ENCODE results near the gene IGFBP6.

IGFBP6 gene

DNA sequence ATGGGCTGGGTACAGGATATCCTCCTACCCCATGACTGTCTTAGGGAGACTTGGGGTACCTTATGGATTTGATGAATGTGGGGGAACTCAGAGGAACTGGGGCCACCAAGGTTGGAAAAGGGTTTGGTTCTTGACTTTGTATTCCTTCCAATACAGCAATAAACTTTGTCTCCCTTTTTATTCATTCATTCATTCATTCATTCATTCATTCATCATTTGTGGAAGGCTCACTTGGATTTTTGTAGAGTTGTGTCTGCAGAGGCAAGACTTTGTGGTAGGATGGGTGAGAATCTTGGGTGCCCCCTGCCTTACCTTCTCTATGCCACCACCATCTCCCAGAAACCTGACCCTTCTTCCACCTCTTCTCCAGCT lies 26.9 kb downstream of the IGFBP6 start:
- Histone ChIP-seq H3K9me3 (ENCODE audit: low read length) (no peaks in the 10 kb centered on the region), H3K9me2 (ENCODE audit: low read depth, low read length) (no peaks in the 10 kb centered on the region), H4K20me1 (ENCODE audit: insufficient read depth, low read length) (no peaks in the 10 kb centered on the region), H3K4me1 (ENCODE audit: insufficient read depth, low read length, severe bottlenecking) (no peaks in the 10 kb centered on the region), H2AFZ (ENCODE audit: low read length) (no peak overlapping the region), H3K27ac (ENCODE audit: low read depth, low read length, poor library complexity, severe bottlenecking) (no peak overlapping the region), H3K27me3 (ENCODE audit: insufficient read depth, low read length) (no peaks in the 10 kb centered on the region), H3K4me3 (ENCODE audit: low read depth, low read length, poor library complexity, severe bottlenecking) (no peak overlapping the region), H3K4me2 (ENCODE audit: low read length) (no peak overlapping the region), H3K9ac (ENCODE audit: low read length) (no peak overlapping the region), H3K79me2 (ENCODE audit: insufficient read depth, low read length) (no peaks in the 10 kb centered on the region), H3K36me3 (ENCODE audit: insufficient read depth, low read length) (no peaks in the 10 kb centered on the region), H3F3A (ENCODE audit: insufficient read depth, low read length) (no peaks in the 10 kb centered on the region)
- TF ChIP-seq EZH2 (IDR thresholded peaks at IDR 0.05; ENCODE audit: borderline replicate concordance, low read length) (no peak), CTCF (IDR thresholded peaks at IDR 0.05; ENCODE audit: low read length) (no peak)

DNA sequence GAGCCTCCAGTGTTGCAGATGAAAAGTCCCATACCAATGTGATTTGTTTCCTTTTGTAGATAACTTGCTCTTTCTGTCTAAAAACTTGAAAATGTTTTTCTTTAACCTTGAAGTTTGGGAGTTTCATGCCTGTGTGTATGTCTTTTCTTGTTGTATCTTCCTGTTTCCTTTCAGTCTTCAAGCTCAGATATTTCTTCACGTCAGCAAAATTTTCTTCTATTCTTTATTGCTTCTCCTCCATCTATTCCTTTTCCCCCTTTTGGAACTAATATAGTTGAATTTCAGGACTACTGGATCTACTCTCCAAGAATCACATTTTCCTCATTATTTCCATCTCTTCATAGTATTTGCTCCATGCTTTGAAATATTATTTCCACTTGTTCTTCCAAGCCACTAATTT lies 29.7 kb downstream of the IGFBP6 start:
- Histone ChIP-seq H3K4me2 (ENCODE audit: low read length) (no peak overlapping the region), H3K9ac (ENCODE audit: low read length) (no peak overlapping the region), H3K27me3 (ENCODE audit: insufficient read depth, low read length) (no peaks in the 10 kb centered on the region), H3K27ac (ENCODE audit: low read depth, low read length, poor library complexity, severe bottlenecking) (no peak overlapping the region), H3F3A (ENCODE audit: insufficient read depth, low read length) (no peaks in the 10 kb centered on the region), H3K79me2 (ENCODE audit: insufficient read depth, low read length) (no peaks in the 10 kb centered on the region), H4K20me1 (ENCODE audit: insufficient read depth, low read length) (no peaks in the 10 kb centered on the region), H3K4me1 (ENCODE audit: insufficient read depth, low read length, severe bottlenecking) (no peaks in the 10 kb centered on the region), H2AFZ (ENCODE audit: low read length) (no peak overlapping the region), H3K9me3 (ENCODE audit: low read length) (no peaks in the 10 kb centered on the region), H3K36me3 (ENCODE audit: insufficient read depth, low read length) (no peaks in the 10 kb centered on the region), H3K4me3 (ENCODE audit: low read depth, low read length, poor library complexity, severe bottlenecking) (no peak overlapping the region), H3K9me2 (ENCODE audit: low read depth, low read length) (no peaks in the 10 kb centered on the region)
- TF ChIP-seq EZH2 (IDR thresholded peaks at IDR 0.05; ENCODE audit: borderline replicate concordance, low read length) (no peak), CTCF (IDR thresholded peaks at IDR 0.05; ENCODE audit: low read length) (no peak)

GRCh38 chr12:53128780-53129569 lies 31.5 kb downstream of the IGFBP6 start:
- H3K4me1 ChIP-seq (ENCODE audit: insufficient read depth, low read length, severe bottlenecking): no peaks in the 10 kb centered on the region

More at GRCh38 chr12:53128780-53129569, 31.5 kb downstream of the IGFBP6 start:
- Histone ChIP-seq H3K9me2 (ENCODE audit: low read depth, low read length) (no peaks in the 10 kb centered on the region), H3K79me2 (ENCODE audit: insufficient read depth, low read length) (no peaks in the 10 kb centered on the region), H3K4me3 (ENCODE audit: low read depth, low read length, poor library complexity, severe bottlenecking) (no peak overlapping the region), H3K9ac (ENCODE audit: low read length) (no peak overlapping the region), H3K27ac (ENCODE audit: low read depth, low read length, poor library complexity, severe bottlenecking) (no peak overlapping the region), H4K20me1 (ENCODE audit: insufficient read depth, low read length) (no peaks in the 10 kb centered on the region), H3K27me3 (ENCODE audit: insufficient read depth, low read length) (no peaks in the 10 kb centered on the region), H3K9me3 (ENCODE audit: low read length) (no peaks in the 10 kb centered on the region), H3K4me2 (ENCODE audit: low read length) (no peak overlapping the region), H2AFZ (ENCODE audit: low read length) (no peak overlapping the region), H3K36me3 (ENCODE audit: insufficient read depth, low read length) (no peaks in the 10 kb centered on the region), H3F3A (ENCODE audit: insufficient read depth, low read length) (no peaks in the 10 kb centered on the region)
- TF ChIP-seq EZH2 (IDR thresholded peaks at IDR 0.05; ENCODE audit: borderline replicate concordance, low read length) (no peak), CTCF (IDR thresholded peaks at IDR 0.05; ENCODE audit: low read length) (no peak)
